SH-SY5Y (cell line): ENCODE measurements around the gene NKIRAS1.

ENCODE experiments used
- GATA2 ChIP-seq: IDR thresholded peaks from 2 replicates; pipeline ENCODE4 v1.6.1; 2011; ENCODE audit warnings: mild to moderate bottlenecking, low read depth, low read length
- GATA3 ChIP-seq: IDR thresholded peaks from 2 replicates; pipeline ENCODE4 v1.6.1; 2011; ENCODE audit warnings: low read depth, mild to moderate bottlenecking, low read length, moderate library complexity

NKIRAS1 gene

GRCh38 chr3:23945913-23946687, 29.3 kb upstream of the NKIRAS1 start:
- TF ChIP-seq GATA2 (no peak), GATA3 (no peak)

GRCh38 chr3:23945663-23945912, 28.8 kb upstream of the NKIRAS1 start:
- TF ChIP-seq GATA3 (no peak), GATA2 (no peak)

GRCh38 chr3:23944861-23945662, 28.3 kb upstream of the NKIRAS1 start, which contains the start of gene NR1D2:
NR1D2 (plus strand) TSS chr3:23945286; CDS start chr3:23945579, 293 bp downstream.
- TF ChIP-seq GATA2: no peak
- TF ChIP-seq GATA3: no peak

GRCh38 chr3:23944007-23944783, 27.4 kb upstream of the NKIRAS1 start:
- TF ChIP-seq GATA3 (no peak), GATA2 (no peak)

GRCh38 chr3:23942546-23942945, 25.8 kb upstream of the NKIRAS1 start:
- TF ChIP-seq GATA3: no peak
- no peak for TF ChIP-seq GATA2

GRCh38 chr3:23941440-23941839, 24.6 kb upstream of the NKIRAS1 start:
- TF ChIP-seq GATA3: no peak
- no peak for TF ChIP-seq GATA2

GRCh38 chr3:23940775-23941174, 24.0 kb upstream of the NKIRAS1 start:
- TF ChIP-seq GATA3 (no peak), GATA2 (no peak)

GRCh38 chr3:23938688-23939087, 21.9 kb upstream of the NKIRAS1 start:
- no peak for TF ChIP-seq GATA2

GRCh38 chr3:23937296-23937695, 20.5 kb upstream of the NKIRAS1 start:
- TF ChIP-seq GATA3: no peak
- no peak for TF ChIP-seq GATA2

- no peak for TF ChIP-seq GATA2
- TF ChIP-seq GATA3: no peak
These were observed 17.5 kb upstream of the NKIRAS1 start for GRCh38 chr3:23934253-23934652.

GRCh38 chr3:23932571-23932970, 15.8 kb upstream of the NKIRAS1 start:
- TF ChIP-seq GATA3: no peak

GRCh38 chr3:23931597-23931996, 14.8 kb upstream of the NKIRAS1 start:
- no peak for TF ChIP-seq GATA3
- no peak for TF ChIP-seq GATA2

GRCh38 chr3:23928524-23928923, 11.7 kb upstream of the NKIRAS1 start:
- TF ChIP-seq GATA2 (no peak), GATA3 (no peak)

- TF ChIP-seq GATA2: no peak
- TF ChIP-seq GATA3: no peak
These were observed 9.9 kb upstream of the NKIRAS1 start for GRCh38 chr3:23926736-23927135.
